ENCODE results near the gene MRPS14.

DNA sequence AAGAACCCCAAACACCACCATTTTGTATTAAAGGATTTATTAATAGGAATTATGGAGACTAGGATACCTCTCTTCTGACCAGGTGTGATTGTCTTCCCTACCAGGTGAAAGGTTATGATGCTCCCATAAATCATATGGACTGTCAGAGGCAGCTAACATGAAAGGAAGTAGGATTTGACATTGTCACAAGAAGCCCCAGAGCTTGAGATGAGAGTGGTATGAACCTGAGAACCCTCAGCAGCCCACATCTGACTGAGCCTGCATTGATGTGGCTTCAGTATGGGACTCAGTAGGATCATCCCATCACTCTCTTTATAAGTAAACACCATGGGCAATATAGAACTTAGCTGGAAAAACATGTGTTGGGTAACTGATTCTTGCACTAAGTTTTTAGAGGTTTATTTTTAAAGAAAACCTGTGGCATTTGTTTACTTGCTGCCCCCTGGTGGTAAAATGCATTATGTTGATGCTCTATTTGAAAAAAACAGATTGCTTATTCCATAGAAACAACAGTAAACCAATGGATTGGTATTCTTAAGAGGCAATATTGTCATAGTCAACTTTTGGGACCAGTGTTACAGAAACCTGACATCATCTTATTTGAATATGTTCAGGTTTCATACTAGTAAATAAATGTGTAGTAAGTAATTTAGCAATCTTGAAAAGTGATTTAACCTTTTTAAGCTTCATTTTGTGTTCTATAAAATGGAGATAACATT, 40.1 kb downstream of the MRPS14 start:
- TF ChIP-seq POLR2A (IDR thresholded peaks at IDR 0.05) (no peak), CTCF (IDR thresholded peaks at IDR 0.05) (peak; percentile 47 to 69 (median 64))
